Uterus (tissue), 2 donors: ENCODE data around the gene PLXNA3.

Experiments used
- CTCF ChIP-seq, 4 experiments: fragments of 200-600 bp in 2 of 4; fragments of 450-650 bp in 2 of 4; sonication (generic) in 2 of 4; IDR thresholded peaks; one replicate each; pipeline ENCODE4 v1.5.1; 2016 to 2019; ENCODE audit warnings: antibody characterized with exemption in 4 of 4, mild to moderate bottlenecking in 2 of 4, moderate library complexity in 1 of 4
- POLR2A ChIP-seq, 2 donors: fragments of 450-650 bp; IDR thresholded peaks; one replicate each; pipeline ENCODE4 v1.6.1; 2016; ENCODE audit warnings: antibody characterized with exemption in 2 of 2, mild to moderate bottlenecking in 1 of 2, moderate library complexity in 1 of 2

- TF ChIP-seq CTCF (IDR thresholded peaks at IDR 0.05) (no peak), POLR2A (IDR thresholded peaks at IDR 0.05) (no peak)
Observed at GRCh38 chrX:154419189-154419588, 38.9 kb upstream of the PLXNA3 start.
